Gastrocnemius medialis (tissue), 4 donors: ENCODE data around the gene MORC3.

Source experiments
- POLR2A ChIP-seq, 2 donors: fragments of 450-650 bp; IDR thresholded peaks; one replicate each; pipeline ENCODE4 v1.6.1; 2017; ENCODE audit warnings: antibody characterized with exemption in 2 of 2, mild to moderate bottlenecking in 2 of 2, moderate library complexity in 2 of 2
- TF ChIP-seq, protein P1 (sequence below), 5 experiments: fragments of 450-650 bp in 3 of 5; fragments of 200-600 bp in 2 of 5; sonication (generic) in 2 of 5; IDR thresholded peaks in 4 of 5; conservative IDR thresholded peaks in 1 of 5; 1 replicate in 4 of 5; 2 replicates in 1 of 5; pipeline ENCODE4 v1.5.1; 2016 to 2019; ENCODE audit warnings: antibody characterized with exemption in 5 of 5, mild to moderate bottlenecking in 3 of 5, moderate library complexity in 3 of 5

DNA sequence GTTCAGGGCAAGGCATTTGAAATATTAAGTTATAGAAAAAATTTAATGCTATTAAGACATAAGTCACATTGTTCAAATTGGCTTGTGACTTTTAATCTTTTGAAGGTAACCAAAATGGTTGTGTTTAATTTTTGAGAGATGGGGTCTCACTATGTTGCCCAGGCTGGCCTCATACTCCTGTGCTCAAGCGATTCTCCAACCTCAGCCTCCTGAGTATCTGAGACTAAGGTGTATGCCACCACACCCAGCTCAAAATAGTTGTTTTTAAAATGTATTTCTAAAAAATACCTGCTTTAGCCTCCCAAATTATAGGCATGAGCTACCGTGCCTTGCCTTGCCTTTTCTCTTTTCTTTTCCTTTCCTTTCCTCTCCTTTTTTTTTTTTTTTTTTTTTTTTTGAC, 39.2 kb downstream of the MORC3 start:
- TF ChIP-seq POLR2A (IDR thresholded peaks at IDR 0.05): no peak
- TF ChIP-seq, protein P1, sequence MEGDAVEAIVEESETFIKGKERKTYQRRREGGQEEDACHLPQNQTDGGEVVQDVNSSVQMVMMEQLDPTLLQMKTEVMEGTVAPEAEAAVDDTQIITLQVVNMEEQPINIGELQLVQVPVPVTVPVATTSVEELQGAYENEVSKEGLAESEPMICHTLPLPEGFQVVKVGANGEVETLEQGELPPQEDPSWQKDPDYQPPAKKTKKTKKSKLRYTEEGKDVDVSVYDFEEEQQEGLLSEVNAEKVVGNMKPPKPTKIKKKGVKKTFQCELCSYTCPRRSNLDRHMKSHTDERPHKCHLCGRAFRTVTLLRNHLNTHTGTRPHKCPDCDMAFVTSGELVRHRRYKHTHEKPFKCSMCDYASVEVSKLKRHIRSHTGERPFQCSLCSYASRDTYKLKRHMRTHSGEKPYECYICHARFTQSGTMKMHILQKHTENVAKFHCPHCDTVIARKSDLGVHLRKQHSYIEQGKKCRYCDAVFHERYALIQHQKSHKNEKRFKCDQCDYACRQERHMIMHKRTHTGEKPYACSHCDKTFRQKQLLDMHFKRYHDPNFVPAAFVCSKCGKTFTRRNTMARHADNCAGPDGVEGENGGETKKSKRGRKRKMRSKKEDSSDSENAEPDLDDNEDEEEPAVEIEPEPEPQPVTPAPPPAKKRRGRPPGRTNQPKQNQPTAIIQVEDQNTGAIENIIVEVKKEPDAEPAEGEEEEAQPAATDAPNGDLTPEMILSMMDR (IDR thresholded peaks at IDR 0.05 in 4 of 5, conservative IDR thresholded peaks at IDR 0.05 in 1 of 5): no peak
